ENCODE data around the gene RANBP10.

DNA sequence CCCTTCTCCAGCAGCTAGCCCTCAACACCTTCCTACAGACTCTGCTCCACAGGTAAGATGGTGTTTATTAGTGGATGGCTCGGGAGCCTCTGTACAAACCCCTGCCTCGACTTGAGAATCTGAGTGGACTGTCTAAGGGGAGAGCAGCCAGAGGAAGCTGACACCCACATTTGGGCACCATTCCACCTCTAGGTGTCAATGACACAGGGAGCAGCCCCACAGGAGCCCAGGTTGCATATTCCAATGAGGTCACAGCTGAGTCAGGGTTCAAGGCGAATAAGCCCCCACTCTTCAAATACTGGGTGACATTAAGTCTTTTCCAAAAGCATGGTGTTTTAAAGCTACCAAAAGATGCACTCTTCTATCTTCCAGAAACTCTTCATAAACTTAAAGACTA, 31.9 kb downstream of the RANBP10 start:
- no peak for TF ChIP-seq POLR2A (IDR thresholded peaks at IDR 0.05)
- TF ChIP-seq, protein P1, sequence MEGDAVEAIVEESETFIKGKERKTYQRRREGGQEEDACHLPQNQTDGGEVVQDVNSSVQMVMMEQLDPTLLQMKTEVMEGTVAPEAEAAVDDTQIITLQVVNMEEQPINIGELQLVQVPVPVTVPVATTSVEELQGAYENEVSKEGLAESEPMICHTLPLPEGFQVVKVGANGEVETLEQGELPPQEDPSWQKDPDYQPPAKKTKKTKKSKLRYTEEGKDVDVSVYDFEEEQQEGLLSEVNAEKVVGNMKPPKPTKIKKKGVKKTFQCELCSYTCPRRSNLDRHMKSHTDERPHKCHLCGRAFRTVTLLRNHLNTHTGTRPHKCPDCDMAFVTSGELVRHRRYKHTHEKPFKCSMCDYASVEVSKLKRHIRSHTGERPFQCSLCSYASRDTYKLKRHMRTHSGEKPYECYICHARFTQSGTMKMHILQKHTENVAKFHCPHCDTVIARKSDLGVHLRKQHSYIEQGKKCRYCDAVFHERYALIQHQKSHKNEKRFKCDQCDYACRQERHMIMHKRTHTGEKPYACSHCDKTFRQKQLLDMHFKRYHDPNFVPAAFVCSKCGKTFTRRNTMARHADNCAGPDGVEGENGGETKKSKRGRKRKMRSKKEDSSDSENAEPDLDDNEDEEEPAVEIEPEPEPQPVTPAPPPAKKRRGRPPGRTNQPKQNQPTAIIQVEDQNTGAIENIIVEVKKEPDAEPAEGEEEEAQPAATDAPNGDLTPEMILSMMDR (IDR thresholded peaks at IDR 0.05): no peak

Measured in testis (tissue), 2 donors.